Endothelial cell of umbilical vein (primary cell): ENCODE measurements around the gene FAM187B. TPM values are rescaled to one million over a fixed set of nuclear protein-coding genes. Genes with fewer than 3 reads are reported as not detected.

ENCODE experiments used
- BruUV-seq: library from RNA; stranded (reverse); fragments of 400-500 nt; replicated peaks from 2 replicates; lab custom pipeline; 2021; lab: Mats Ljungman, UMichigan
- CTCF ChIA-PET: fragments of 300-600, 350-600 bp; sonication (Branson Sonifier 250); formaldehyde crosslinking; loops from one replicate; lab custom pipeline; 2021; ENCODE audit warnings: antibody characterized with exemption, inconsistent platforms; lab: Charles Lee
- POLR2A ChIA-PET: fragments of 300-600, 350-600 bp; sonication (Branson Sonifier 250); formaldehyde crosslinking; loops from one replicate; lab custom pipeline; 2021; ENCODE audit warnings: antibody characterized with exemption, inconsistent platforms; lab: Charles Lee
- DNase-seq: peaks from one replicate; pipeline ENCODE4 v3.0.0-alpha.2; 2011; ENCODE audit warnings: low read depth, low spot score
- FAIRE-seq: peaks from 2 replicates; lab custom pipeline; 2011; peaks lifted over from hg19 to GRCh38; lab: Jason Lieb, UNC
- H2AFZ ChIP-seq: 2 replicates; pipeline ENCODE4 v1.6.0; 2012; ENCODE audit warnings: low read depth, low read length, control low read depth, inconsistent platforms
- H3K27ac ChIP-seq: 2 replicates; pipeline ENCODE4 v1.5.1; 2011; ENCODE audit warnings: low read depth, mild to moderate bottlenecking, control low read depth, low read length, moderate library complexity; ENCODE audit not compliant: insufficient read depth
- H3K27me3 ChIP-seq, 2 experiments: 2 replicates each; pipeline versions ENCODE4 v1.6.0 to v1.6.1; 2011; ENCODE audit warnings: low read length in 2 of 2, mixed read lengths in 1 of 2; ENCODE audit not compliant: control insufficient read depth in 2 of 2, insufficient read depth in 2 of 2
- H3K36me3 ChIP-seq, 2 experiments: 2 replicates in 1 of 2; 3 replicates in 1 of 2; pipeline ENCODE4 v1.5.1; 2011; ENCODE audit warnings: low read length in 2 of 2, mild to moderate bottlenecking in 1 of 2, moderate library complexity in 1 of 2; ENCODE audit not compliant: control insufficient read depth in 2 of 2, insufficient read depth in 2 of 2; ENCODE audit errors: extremely low read depth in 1 of 2
- H3K4me1 ChIP-seq: 3 replicates; pipeline ENCODE4 v1.5.1; 2011; ENCODE audit warnings: mild to moderate bottlenecking, low read length; ENCODE audit not compliant: control insufficient read depth, insufficient read depth; ENCODE audit errors: extremely low read depth
- H3K4me2 ChIP-seq: 2 replicates; pipeline ENCODE4 v1.6.1; 2011; ENCODE audit warnings: low read length, control low read depth, mixed read lengths; ENCODE audit not compliant: insufficient read depth
- H3K4me3 ChIP-seq, 3 experiments: fragments of 200-600 bp in 1 of 3; sonication (generic), shearing (Covaris generic) in 1 of 3; replicated peaks in 1 of 3; 2 replicates each; pipeline ENCODE4 v1.5.1; 2011 to 2016; ENCODE audit warnings: control low read depth in 3 of 3, low read length in 3 of 3, mild to moderate bottlenecking in 2 of 3, inconsistent platforms in 1 of 3, low read depth in 1 of 3, moderate library complexity in 1 of 3; ENCODE audit not compliant: insufficient read depth in 1 of 3
- H3K79me2 ChIP-seq: 2 replicates; pipeline ENCODE4 v1.6.0; 2012; ENCODE audit warnings: low read length, inconsistent platforms; ENCODE audit not compliant: control insufficient read depth, insufficient read depth
- H3K9ac ChIP-seq: replicated peaks from 2 replicates; pipeline ENCODE3; 2011; ENCODE audit warnings: low read length, control low read depth; ENCODE audit not compliant: insufficient read depth; ENCODE audit errors: extremely low read depth
- H3K9me1 ChIP-seq: replicated peaks from 3 replicates; pipeline ENCODE4 v1.6.0; 2011; ENCODE audit warnings: mild to moderate bottlenecking, low read length; ENCODE audit not compliant: control insufficient read depth, insufficient read depth; ENCODE audit errors: extremely low read depth
- H3K9me3 ChIP-seq: replicated peaks from 2 replicates; pipeline ENCODE4 v1.5.1; 2012; ENCODE audit warnings: low read length, inconsistent platforms; ENCODE audit not compliant: control insufficient read depth, insufficient read depth
- H4K20me1 ChIP-seq: replicated peaks from 2 replicates; pipeline ENCODE3; 2011; ENCODE audit warnings: mild to moderate bottlenecking, low read length; ENCODE audit not compliant: control insufficient read depth, insufficient read depth; ENCODE audit errors: extremely low read depth
- CTCF ChIP-seq, 2 donors: IDR thresholded peaks; 1 replicate in 1 of 2; 2 replicates in 1 of 2; pipeline ENCODE4 v1.5.1; 2011; ENCODE audit warnings: low read length in 2 of 2, mild to moderate bottlenecking in 2 of 2, moderate library complexity in 2 of 2, control low read depth in 1 of 2, inconsistent platforms in 1 of 2, low read depth in 1 of 2; ENCODE audit not compliant: insufficient read depth in 1 of 2; ENCODE audit errors: extremely low read depth in 1 of 2
- EZH2 ChIP-seq: IDR thresholded peaks from 2 replicates; pipeline ENCODE4 v1.6.1; 2012; ENCODE audit warnings: borderline replicate concordance, low read depth, mild to moderate bottlenecking, moderate library complexity, low read length, inconsistent platforms; ENCODE audit not compliant: severe bottlenecking
- FOS ChIP-seq: IDR thresholded peaks from 2 replicates; pipeline ENCODE4 v1.6.1; 2011; ENCODE audit warnings: mild to moderate bottlenecking, low read length, moderate library complexity, borderline replicate concordance; ENCODE audit not compliant: insufficient read depth
- GATA2 ChIP-seq: IDR thresholded peaks from 2 replicates; pipeline ENCODE4 v1.7.0; 2011; ENCODE audit warnings: low read depth, mild to moderate bottlenecking, moderate library complexity, mixed read lengths, low read length; ENCODE audit not compliant: insufficient read length, insufficient read depth
- JUN ChIP-seq: IDR thresholded peaks from 2 replicates; pipeline ENCODE4 v1.6.1; 2011; ENCODE audit warnings: borderline replicate concordance, low read depth; ENCODE audit not compliant: insufficient read length, insufficient read depth
- MAX ChIP-seq: IDR thresholded peaks from 2 replicates; pipeline ENCODE4 v1.6.1; 2011; ENCODE audit not compliant: insufficient read depth, insufficient read length
- MYC ChIP-seq: IDR thresholded peaks from one replicate; pipeline ENCODE4 v1.6.1; 2011; ENCODE audit warnings: mild to moderate bottlenecking, low read depth, low read length
- POLR2A ChIP-seq: IDR thresholded peaks from 2 replicates; pipeline ENCODE4 v1.6.1; 2012; ENCODE audit warnings: low read depth, mild to moderate bottlenecking, control low read depth, low read length
- POLR2AphosphoS5 ChIP-seq: IDR thresholded peaks from 2 replicates; pipeline ENCODE4 v1.6.1; 2012; ENCODE audit warnings: low read depth, mild to moderate bottlenecking, control low read depth, low read length, moderate library complexity; ENCODE audit not compliant: insufficient read depth
- dilution Hi-C: fragments of 300-500 bp; cut with MboI; formaldehyde crosslinking; loops from one replicate; pipeline ENCODE4 v1.15.0; 2019; ENCODE audit warnings: low sequenced_read_pairs; ENCODE audit not compliant: extremely low pct_ligation_motif_present
- intact Hi-C: fragments of 100-400 bp; cut with micrococcal nuclease; formaldehyde crosslinking; loops from one replicate; pipeline ENCODE4 v1.10.0; 2022
- polyA plus RNA-seq, 4 experiments: library from polyadenylated mRNA; depleted of rRNA in 3 of 4; stranded (reverse) in 3 of 4; unstranded in 1 of 4; fragments of >200 nt; gene quantifications; 2 replicates each; pipeline versions ENCODE4 v1.2.1 to v1.2.3, GENCODE V29; 2011 to 2012; ENCODE audit warnings: missing spikeins in 1 of 4
- total RNA-seq: library from RNA; stranded (reverse); gene quantifications from 2 replicates; pipeline ENCODE4 v1.2.3, GENCODE V29; 2021

FAM187B gene
- total and polyA plus RNA-seq, 2 donors (not counting 3 experiments of a cell fraction or from before 2014, with no cell fraction given): not detected

GRCh38 chr19:35202722-35203688 lies 25.5 kb downstream of the FAM187B start:
- no peak overlapping the region for H3K9ac ChIP-seq
- no peak overlapping the region for H3K27ac ChIP-seq
- no peak for TF ChIP-seq POLR2A
- TF ChIP-seq MYC: no peak
- no peak for TF ChIP-seq FOS
- H3K9me1 ChIP-seq: no peaks in the 10 kb centered on the region
- intact Hi-C loops: no loop called here
- H4K20me1 ChIP-seq: no peaks in the 10 kb centered on the region
- no TSS peak for BruUV-seq
- H3K79me2 ChIP-seq: no peaks in the 10 kb centered on the region
- ChIA-PET POLR2A (no interaction called here), CTCF (interaction anchor here (1.0 kb wide), 1 partner anchor 16 kb away, joined by 4 read pairs; no protein-coding TSS in a partner anchor)
- no peak overlapping the region for H2AFZ ChIP-seq
- peaks cover 0 to 4% of the 10 kb centered on the region in 2 experiments for H3K27me3 ChIP-seq
- FAIRE-seq (no peak), DNase-seq (no peak)
- no peaks in the 10 kb centered on the region for H3K36me3 ChIP-seq
- no peaks in the 10 kb centered on the region for H3K4me1 ChIP-seq
- no peak overlapping the region for H3K4me2 ChIP-seq
- no peaks in the 10 kb centered on the region for H3K9me3 ChIP-seq
- dilution Hi-C loops: no loop called here
- no peak overlapping the region for H3K4me3 ChIP-seq

- ChIA-PET POLR2A (no interaction called here), CTCF (interaction anchor here (1.3 kb wide), 1 partner anchor 58 kb away, joined by 3 read pairs; no protein-coding TSS in a partner anchor)
- no peaks in the 10 kb centered on the region for H3K4me1 ChIP-seq
- H3K9me3 ChIP-seq: no peaks in the 10 kb centered on the region
- H3K79me2 ChIP-seq: no peaks in the 10 kb centered on the region
- no peak for DNase-seq
- H2AFZ ChIP-seq: no peak overlapping the region
- no peaks in the 10 kb centered on the region for H4K20me1 ChIP-seq
- no peaks in the 10 kb centered on the region for H3K9me1 ChIP-seq
- no peak for FAIRE-seq
- TF ChIP-seq GATA2: no peak
- no peak for TF ChIP-seq FOS
- no peak for TF ChIP-seq POLR2A
- no peak for TF ChIP-seq MYC
- no peak for TF ChIP-seq JUN
- no peak for TF ChIP-seq POLR2AphosphoS5
- TF ChIP-seq CTCF (IDR thresholded peaks at IDR 0.05; ENCODE audit: extremely low read depth in 1 of 2, insufficient read depth in 1 of 2, low read depth in 1 of 2, low read length in 2 of 2): no peak
- TF ChIP-seq EZH2: no peak
- no peak for TF ChIP-seq MAX
- no peak overlapping the region for H3K9ac ChIP-seq
- no TSS peak for BruUV-seq
- H3K27me3 ChIP-seq: peaks cover 0 to 13% of the 10 kb centered on the region in 2 experiments
- H3K36me3 ChIP-seq: no peaks in the 10 kb centered on the region
- intact Hi-C loops (no loop called here), dilution Hi-C loops (no loop called here)
- no peak overlapping the region for H3K4me3 ChIP-seq
- H3K27ac ChIP-seq: no peak overlapping the region
- no peak overlapping the region for H3K4me2 ChIP-seq
These were observed 29.1 kb downstream of the FAM187B start for GRCh38 chr19:35199481-35199880.
